Esophagus muscularis mucosa (tissue), 4 donors: ENCODE results near the gene AUTS2. TPM values are rescaled to one million over a fixed set of nuclear protein-coding genes. Genes with fewer than 3 reads are reported as not detected.

Experiments used
- DNase-seq: peaks from one replicate; pipeline ENCODE4 v3.0.0-alpha.2; 2017; ENCODE audit errors: extremely low spot score
- H3K27ac ChIP-seq, 4 donors: fragments of 200-600 bp; sonication (generic); replicated peaks in 1 of 4; 1 replicate in 3 of 4; 2 replicates in 1 of 4; pipeline ENCODE4 v1.5.1; 2016 to 2019; ENCODE audit warnings: mild to moderate bottlenecking in 1 of 4
- H3K27me3 ChIP-seq, 4 donors: fragments of 200-600 bp; sonication (generic); one replicate each; pipeline versions ENCODE4 v1.5.1 to v1.6.0; 2016 to 2019
- H3K36me3 ChIP-seq, 4 donors: fragments of 200-600 bp; sonication (generic); one replicate each; pipeline ENCODE4 v1.5.1; 2016 to 2019
- H3K4me1 ChIP-seq, 4 donors: fragments of 200-600 bp; sonication (generic); one replicate each; pipeline ENCODE4 v1.5.1; 2016 to 2019
- H3K4me3 ChIP-seq, 4 donors: fragments of 200-600 bp; sonication (generic); 1 replicate in 2 of 4; 2 replicates in 2 of 4; pipeline ENCODE4 v1.5.1; 2016 to 2019; ENCODE audit warnings: mild to moderate bottlenecking in 4 of 4, moderate library complexity in 1 of 4
- H3K9me3 ChIP-seq, 4 donors: fragments of 200-600 bp; sonication (generic); 1 replicate in 3 of 4; 2 replicates in 1 of 4; pipeline ENCODE4 v1.5.1; 2016 to 2019
- CTCF ChIP-seq, 3 experiments: fragments of 200-600 bp in 2 of 3; fragments of 450-650 bp in 1 of 3; sonication (generic) in 2 of 3; IDR thresholded peaks; one replicate each; pipeline ENCODE4 v1.5.1; 2017 to 2019; ENCODE audit warnings: antibody characterized with exemption in 3 of 3, mild to moderate bottlenecking in 2 of 3, moderate library complexity in 1 of 3
- EP300 ChIP-seq: sonication (generic); formaldehyde crosslinking; IDR thresholded peaks from one replicate; pipeline ENCODE4 v1.6.1; 2017; ENCODE audit warnings: antibody characterized with exemption
- POLR2A ChIP-seq: fragments of 450-650 bp; IDR thresholded peaks from one replicate; pipeline ENCODE4 v1.6.1; 2017; ENCODE audit warnings: antibody characterized with exemption, moderate library complexity, mild to moderate bottlenecking, low read depth
- POLR2AphosphoS5 ChIP-seq, 2 donors: sonication (generic); formaldehyde crosslinking; IDR thresholded peaks; one replicate each; pipeline ENCODE4 v1.6.1; 2017; ENCODE audit warnings: antibody characterized with exemption in 2 of 2
- WGBS: methylation state at CpG from one replicate; pipeline ENCODE4 v1.1.5; 2018; 5-methylcytosine and 5-hydroxymethylcytosine counted together
- intact Hi-C: fragments of 100-400 bp; cut with DNase I; formaldehyde crosslinking; loops from one replicate; pipeline ENCODE4 v1.15.1; 2023
- total RNA-seq, 4 donors: library from RNA; depleted of rRNA; stranded (reverse); fragments of >200 nt; gene quantifications; one replicate each; pipeline versions ENCODE4 v1.1.0 to v1.2.1, GENCODE V29; 2016

AUTS2 gene
- total RNA-seq, 4 donors from 2014 or later = 18.5 to 44.9 (median 34.2) TPM

GRCh38 chr7:70459546-70459945, 861.3 kb downstream of the AUTS2 start:
- Histone ChIP-seq H3K9me3 (no peaks in the 10 kb centered on the region), H3K4me1 (peaks cover 10 to 17% (median 11%) of the 10 kb centered on the region in 4 donors), H3K36me3 (no peaks in the 10 kb centered on the region), H3K27ac (no peak overlapping the region), H3K4me3 (no peak overlapping the region), H3K27me3 (no peaks in the 10 kb centered on the region)
- WGBS = 100% methylated on average over 1 of the region's 1 CpG
- intact Hi-C loops = no loop called here
- TF ChIP-seq POLR2A (no peak), EP300 (no peak), POLR2AphosphoS5 (IDR thresholded peaks at IDR 0.05) (no peak), CTCF (IDR thresholded peaks at IDR 0.05) (no peak)
- DNase-seq = no peak

DNA sequence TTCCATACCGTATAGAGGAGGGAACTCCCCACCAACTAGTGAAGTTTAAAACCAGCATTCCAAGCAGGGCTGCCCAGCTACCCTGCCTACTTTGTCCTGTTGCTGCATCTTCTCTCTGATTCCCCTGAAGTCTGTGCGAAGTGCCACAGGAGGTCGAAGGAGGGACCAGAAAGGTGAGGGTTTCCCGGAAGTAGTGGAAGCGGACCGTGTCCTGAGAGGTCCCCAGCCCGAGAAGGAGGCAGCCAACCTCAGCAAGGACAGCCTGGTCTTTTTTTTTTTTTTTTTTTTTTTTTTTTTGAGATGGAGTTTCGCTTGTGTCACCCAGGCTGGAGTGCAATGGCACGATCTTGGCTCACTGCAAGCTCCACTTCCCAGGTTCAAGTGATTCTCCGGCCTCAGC, 861.8 kb downstream of the AUTS2 start:
- Histone ChIP-seq H3K27me3 (no peaks in the 10 kb centered on the region), H3K36me3 (no peaks in the 10 kb centered on the region), H3K4me1 (peaks cover 10 to 17% (median 11%) of the 10 kb centered on the region in 4 donors), H3K4me3 (no peak overlapping the region), H3K27ac (no peak overlapping the region), H3K9me3 (no peaks in the 10 kb centered on the region)
- WGBS = 95% methylated on average over 10 of the region's 10 CpGs
- no peak for TF ChIP-seq EP300
- no peak for TF ChIP-seq CTCF (IDR thresholded peaks at IDR 0.05)
- TF ChIP-seq POLR2AphosphoS5 (IDR thresholded peaks at IDR 0.05) = no peak
- TF ChIP-seq POLR2A = no peak
- intact Hi-C loops = no loop called here
- DNase-seq = no peak

DNA sequence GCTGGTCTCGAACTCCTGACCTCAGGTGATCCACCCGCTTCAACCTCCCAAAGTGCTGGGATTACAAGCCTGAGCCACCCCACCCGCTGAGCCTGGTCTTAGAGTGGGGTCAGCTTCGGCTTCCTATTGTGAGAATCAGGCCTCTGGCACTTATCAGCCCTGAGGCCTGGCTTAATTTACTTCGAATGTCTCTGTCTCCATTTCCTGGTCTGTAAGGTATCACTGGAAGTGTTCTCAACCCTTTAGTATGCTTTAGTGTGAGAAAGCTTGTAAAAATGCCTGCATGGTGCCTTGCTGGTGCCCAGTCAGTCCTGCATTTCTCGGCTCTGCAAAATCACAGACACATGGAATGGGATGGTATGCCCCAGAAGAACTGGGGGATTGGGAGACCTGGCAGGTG, 862.3 kb downstream of the AUTS2 start:
- DNase-seq = no peak
- Histone ChIP-seq H3K36me3 (no peaks in the 10 kb centered on the region), H3K27me3 (no peaks in the 10 kb centered on the region), H3K27ac (no peak overlapping the region), H3K4me1 (peaks cover 10 to 17% (median 11%) of the 10 kb centered on the region in 4 donors), H3K9me3 (no peaks in the 10 kb centered on the region), H3K4me3 (no peak overlapping the region)
- TF ChIP-seq EP300 (no peak), POLR2A (no peak), POLR2AphosphoS5 (IDR thresholded peaks at IDR 0.05) (no peak), CTCF (IDR thresholded peaks at IDR 0.05) (no peak)
- 97% methylated on average over 6 of the region's 6 CpGs for WGBS
- intact Hi-C loops = no loop called here

GRCh38 chr7:70463352-70463938, 865.2 kb downstream of the AUTS2 start:
- Histone ChIP-seq H3K36me3 (no peaks in the 10 kb centered on the region), H3K27ac (no peak overlapping the region), H3K4me1 (peaks cover 2 to 4% (median 3%) of the 10 kb centered on the region in 4 donors), H3K9me3 (no peaks in the 10 kb centered on the region), H3K27me3 (no peaks in the 10 kb centered on the region), H3K4me3 (no peak overlapping the region)
- DNase-seq = no peak
- WGBS = 98% methylated on average over 4 of the region's 5 CpGs
- TF ChIP-seq POLR2A (no peak), POLR2AphosphoS5 (IDR thresholded peaks at IDR 0.05) (no peak), CTCF (IDR thresholded peaks at IDR 0.05) (no peak), EP300 (no peak)
- intact Hi-C loops = no loop called here
